ENCODE results near the gene CCDC78.

Gene CCDC78

DNA sequence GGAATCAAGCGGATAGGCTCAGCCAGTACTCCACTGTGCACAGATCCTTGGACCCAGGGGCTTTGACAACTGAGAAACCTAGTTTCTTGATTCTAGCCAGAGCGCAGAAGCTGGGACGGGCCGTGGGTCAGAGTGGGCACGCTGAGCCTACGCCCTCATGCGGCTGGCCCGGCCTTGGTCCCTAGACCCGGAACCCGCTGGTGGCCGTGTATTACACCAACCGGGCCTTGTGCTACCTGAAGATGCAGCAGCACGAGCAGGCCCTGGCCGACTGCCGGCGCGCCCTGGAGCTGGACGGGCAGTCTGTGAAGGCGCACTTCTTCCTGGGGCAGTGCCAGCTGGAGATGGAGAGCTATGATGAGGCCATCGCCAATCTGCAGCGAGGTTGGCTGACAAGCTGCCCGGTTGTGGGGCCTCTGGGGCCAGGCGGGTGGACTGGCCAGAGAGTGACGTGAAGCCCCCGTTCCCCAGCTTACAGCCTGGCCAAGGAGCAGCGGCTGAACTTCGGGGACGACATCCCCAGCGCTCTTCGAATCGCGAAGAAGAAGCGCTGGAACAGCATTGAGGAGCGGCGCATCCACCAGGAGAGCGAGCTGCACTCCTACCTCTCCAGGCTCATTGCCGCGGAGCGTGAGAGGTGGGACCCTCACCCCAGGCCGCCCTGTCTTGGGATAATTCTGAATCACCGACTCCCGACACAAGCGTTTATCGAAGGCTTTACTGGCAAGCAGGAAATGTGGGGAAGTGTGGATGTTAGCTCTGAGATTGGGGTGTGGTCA is 45.1 kb downstream of the CCDC78 start:
- H3K9me3 Mint-ChIP-seq: no peaks in the 10 kb centered on the region
- peak overlapping the region; percentile 84 for H3K4me3 Mint-ChIP-seq
- H3K27me3 Mint-ChIP-seq: peaks cover 5% of the 10 kb centered on the region
- H3K4me1 Mint-ChIP-seq (ENCODE audit: low read depth): peaks cover 49% of the 10 kb centered on the region
- peaks cover 45% of the 10 kb centered on the region for H3K36me3 Mint-ChIP-seq (ENCODE audit: low read depth)
- peak; percentile 54 for DNase-seq
- peak overlapping the region; percentile 88 for H3K27ac Mint-ChIP-seq

DNA sequence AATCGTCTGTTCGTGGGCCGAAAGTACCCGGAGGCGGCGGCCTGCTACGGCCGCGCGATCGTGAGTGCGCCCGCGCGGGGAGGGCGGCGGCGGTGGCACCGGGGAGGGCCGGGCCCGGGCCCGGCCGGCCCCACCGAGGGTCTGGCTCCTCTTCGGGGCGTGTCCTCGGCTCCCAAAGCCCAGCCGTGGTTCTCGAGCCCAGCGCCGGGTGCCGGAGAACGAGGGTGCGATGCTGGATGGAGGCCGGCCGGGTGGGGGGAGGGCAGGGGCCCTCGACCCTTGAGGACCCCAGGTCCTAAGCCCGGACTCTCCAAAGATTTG is 45.7 kb downstream of the CCDC78 start:
- Mint-ChIP-seq H3K27ac (peak overlapping the region; percentile 88), H3K36me3 (ENCODE audit: low read depth) (peaks cover 39% of the 10 kb centered on the region), H3K4me3 (peak overlapping the region; percentile 84), H3K4me1 (ENCODE audit: low read depth) (peaks cover 43% of the 10 kb centered on the region), H3K9me3 (no peaks in the 10 kb centered on the region), H3K27me3 (peaks cover 5% of the 10 kb centered on the region)
- DNase-seq: no peak

- Mint-ChIP-seq H3K4me3 (peak within 1 kb of the TSS; percentile 84), H3K27ac (peak within 1 kb of the TSS; percentile 96), H3K27me3 (peaks cover 8% of the 10 kb centered on the region), H3K4me1 (ENCODE audit: low read depth) (peaks cover 43% of the 10 kb centered on the region), H3K36me3 (ENCODE audit: low read depth) (peaks cover 34% of the 10 kb centered on the region), H3K9me3 (no peaks in the 10 kb centered on the region)
- peak; percentile 93 for DNase-seq
Observed at GRCh38 chr16:679814-680624, 46.2 kb downstream of the CCDC78 start, which contains the start of gene STUB1. Gene STUB1 (plus strand): TSS chr16:680410. CDS start chr16:680526, 116 bp downstream.

- DNase-seq: no peak
- H3K4me3 Mint-ChIP-seq: peak overlapping the region; percentile 79
- H3K36me3 Mint-ChIP-seq (ENCODE audit: low read depth): peaks cover 37% of the 10 kb centered on the region
- peaks cover 9% of the 10 kb centered on the region for H3K27me3 Mint-ChIP-seq
- peak overlapping the region; percentile 90 for H3K27ac Mint-ChIP-seq
- no peaks in the 10 kb centered on the region for H3K9me3 Mint-ChIP-seq
- peaks cover 39% of the 10 kb centered on the region for H3K4me1 Mint-ChIP-seq (ENCODE audit: low read depth)
Observed at GRCh38 chr16:678858-679813, 47.1 kb downstream of the CCDC78 start.

DNA sequence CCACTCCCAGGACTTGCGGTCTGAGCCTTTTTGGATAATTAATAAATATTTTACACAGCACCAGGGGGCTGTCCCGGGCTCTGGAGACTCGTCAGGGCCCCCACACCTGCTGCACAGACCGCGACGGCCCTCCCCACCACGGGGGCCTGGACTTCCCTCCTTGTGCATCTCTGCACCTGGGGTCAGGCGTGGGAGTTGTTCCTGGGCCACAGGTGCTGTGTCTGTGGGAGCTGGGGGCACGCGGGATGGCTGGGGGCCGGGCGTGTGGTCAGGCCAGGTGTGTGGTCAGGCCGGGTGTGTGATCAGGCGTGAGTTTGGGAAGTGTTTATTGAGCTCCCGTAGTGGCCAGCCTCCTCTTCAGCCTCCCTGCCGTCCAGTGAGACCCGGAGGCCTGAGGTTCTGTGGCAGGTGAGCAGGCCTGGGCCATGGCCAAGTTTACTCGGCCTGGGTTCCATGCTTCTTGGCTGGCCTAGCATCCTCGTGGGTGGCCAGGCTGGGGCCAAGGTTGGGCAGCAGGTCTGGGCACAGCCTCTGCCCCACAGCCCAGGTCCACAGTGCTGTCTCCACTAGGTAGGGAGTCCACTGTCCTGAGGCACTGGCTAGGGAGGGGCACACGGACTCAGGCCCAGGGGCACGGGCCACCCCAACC is 47.9 kb downstream of the CCDC78 start:
- Mint-ChIP-seq H3K27ac (peak overlapping the region; percentile 81), H3K4me3 (no peak overlapping the region), H3K4me1 (ENCODE audit: low read depth) (peaks cover 37% of the 10 kb centered on the region), H3K9me3 (no peaks in the 10 kb centered on the region), H3K36me3 (ENCODE audit: low read depth) (peaks cover 41% of the 10 kb centered on the region), H3K27me3 (peaks cover 9% of the 10 kb centered on the region)
- DNase-seq: no peak

DNA sequence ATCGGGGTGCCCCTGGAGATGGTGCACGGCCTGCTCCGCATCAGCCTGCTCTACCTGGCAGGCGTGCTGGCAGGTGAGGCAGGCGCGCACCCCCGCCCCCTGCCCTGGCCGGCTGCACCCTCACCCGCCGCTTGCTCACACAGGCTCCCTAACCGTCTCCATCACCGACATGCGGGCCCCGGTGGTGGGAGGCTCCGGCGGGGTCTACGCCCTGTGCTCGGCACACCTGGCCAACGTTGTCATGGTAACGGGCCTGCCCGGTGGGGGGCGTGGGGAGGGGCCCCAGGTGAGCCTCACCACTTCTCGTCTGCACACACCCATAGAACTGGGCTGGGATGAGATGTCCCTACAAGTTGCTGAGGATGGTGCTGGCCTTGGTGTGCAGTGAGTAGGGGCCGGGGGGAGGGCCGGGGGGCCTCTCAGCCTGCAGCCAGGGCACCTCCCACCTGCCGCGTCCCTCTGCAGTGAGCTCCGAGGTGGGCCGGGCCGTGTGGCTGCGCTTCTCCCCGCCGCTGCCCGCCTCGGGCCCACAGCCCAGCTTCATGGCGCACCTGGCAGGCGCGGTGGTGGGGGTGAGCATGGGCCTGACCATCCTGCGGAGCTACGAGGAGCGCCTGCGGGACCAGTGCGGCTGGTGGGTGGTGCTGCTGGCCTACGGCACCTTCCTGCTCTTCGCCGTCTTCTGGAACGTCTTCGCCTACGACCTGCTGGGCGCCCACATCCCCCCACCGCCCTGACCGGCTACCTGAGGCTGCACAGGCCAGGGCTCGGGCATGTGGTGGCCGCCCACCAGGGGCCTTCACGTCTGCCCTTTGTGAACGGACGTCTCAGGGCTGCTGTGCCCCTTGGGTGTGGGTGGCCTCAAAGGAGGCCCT is 48.7 kb downstream of the CCDC78 start:
- no peak for DNase-seq
- Mint-ChIP-seq H3K4me1 (ENCODE audit: low read depth) (peaks cover 30% of the 10 kb centered on the region), H3K27me3 (peaks cover 9% of the 10 kb centered on the region), H3K27ac (no peak overlapping the region), H3K4me3 (no peak overlapping the region), H3K36me3 (ENCODE audit: low read depth) (peaks cover 41% of the 10 kb centered on the region), H3K9me3 (no peaks in the 10 kb centered on the region)

- H3K27me3 Mint-ChIP-seq: peaks cover 9% of the 10 kb centered on the region
- no peak overlapping the region for H3K4me3 Mint-ChIP-seq
- no peak overlapping the region for H3K27ac Mint-ChIP-seq
- H3K9me3 Mint-ChIP-seq: no peaks in the 10 kb centered on the region
- H3K4me1 Mint-ChIP-seq (ENCODE audit: low read depth): peaks cover 24% of the 10 kb centered on the region
- no peak for DNase-seq
- H3K36me3 Mint-ChIP-seq (ENCODE audit: low read depth): peaks cover 36% of the 10 kb centered on the region
Observed at GRCh38 chr16:676913-677312, 49.3 kb downstream of the CCDC78 start.

DNA sequence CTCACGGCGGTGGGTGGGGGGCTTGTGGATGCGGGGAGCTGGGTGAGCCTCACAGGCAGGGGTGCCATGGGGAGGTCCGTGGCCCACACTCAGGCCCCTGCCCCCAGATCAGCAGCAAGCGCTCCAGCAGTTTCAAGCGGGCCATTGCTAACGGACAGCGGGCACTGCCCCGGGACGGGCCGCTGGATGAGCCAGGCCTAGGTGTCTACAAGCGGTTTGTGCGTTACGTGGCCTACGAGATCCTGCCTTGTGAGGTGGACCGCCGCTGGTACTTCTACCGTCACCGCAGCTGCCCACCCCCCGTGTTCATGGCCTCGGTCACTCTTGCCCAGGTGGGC is 49.7 kb downstream of the CCDC78 start:
- Mint-ChIP-seq H3K27me3 (peaks cover 9% of the 10 kb centered on the region), H3K27ac (no peak overlapping the region)

GRCh38 chr16:675884-676564 is 50.2 kb downstream of the CCDC78 start:
- H3K27me3 Mint-ChIP-seq: peaks cover 9% of the 10 kb centered on the region
- H3K27ac Mint-ChIP-seq: no peak overlapping the region
- no peak for DNase-seq
- peaks cover 15% of the 10 kb centered on the region for H3K4me1 Mint-ChIP-seq (ENCODE audit: low read depth)
- peaks cover 33% of the 10 kb centered on the region for H3K36me3 Mint-ChIP-seq (ENCODE audit: low read depth)
- H3K4me3 Mint-ChIP-seq: no peak overlapping the region
- no peaks in the 10 kb centered on the region for H3K9me3 Mint-ChIP-seq

More for the DNA sequence above, 49.7 kb downstream of the CCDC78 start:
- Mint-ChIP-seq H3K4me3 (no peak overlapping the region), H3K4me1 (ENCODE audit: low read depth) (peaks cover 20% of the 10 kb centered on the region), H3K36me3 (ENCODE audit: low read depth) (peaks cover 35% of the 10 kb centered on the region), H3K9me3 (no peaks in the 10 kb centered on the region)
- no peak for DNase-seq

GRCh38 chr16:674968-675883 is 51.0 kb downstream of the CCDC78 start, which contains the start of gene RHBDL1:
Gene RHBDL1 (plus strand): TSS chr16:675671. CDS start chr16:675791, 120 bp downstream.
- H3K9me3 Mint-ChIP-seq: no peaks in the 10 kb centered on the region
- H3K4me3 Mint-ChIP-seq: no peak within 1 kb of the TSS

GRCh38 chr16:674214-674881 is 51.9 kb downstream of the CCDC78 start:
- H3K36me3 Mint-ChIP-seq (ENCODE audit: low read depth): peaks cover 47% of the 10 kb centered on the region
- no peak for DNase-seq
- peaks cover 9% of the 10 kb centered on the region for H3K27me3 Mint-ChIP-seq
- H3K9me3 Mint-ChIP-seq: no peaks in the 10 kb centered on the region
- no peak overlapping the region for H3K4me3 Mint-ChIP-seq
- peak overlapping the region; percentile 29 for H3K27ac Mint-ChIP-seq
- H3K4me1 Mint-ChIP-seq (ENCODE audit: low read depth): peaks cover 15% of the 10 kb centered on the region

More at GRCh38 chr16:674968-675883, 51.0 kb downstream of the CCDC78 start, which contains the start of gene RHBDL1:
- Mint-ChIP-seq H3K27me3 (peaks cover 9% of the 10 kb centered on the region), H3K27ac (peak within 1 kb of the TSS; percentile 29), H3K4me1 (ENCODE audit: low read depth) (peaks cover 13% of the 10 kb centered on the region), H3K36me3 (ENCODE audit: low read depth) (peaks cover 38% of the 10 kb centered on the region)
- DNase-seq: no peak

All from activated T-cell treated with anti-CD3 and anti-CD28 coated beads, Interleukin-2, amount 50 U/mL, for 24 hours (primary cell).